ENCODE measurements around the gene LCORL. TPM values are rescaled to one million over a fixed set of nuclear protein-coding genes. Genes with fewer than 3 reads are reported as not detected.
"Not testable (repeated sequence)": the region's sequence is repeated elsewhere in the genome, so short reads cannot be mapped to it uniquely, and the experiment has no call there.

LCORL gene
- total RNA-seq, 1 donor from 2014 or later: 21.3 TPM

GRCh38 chr4:18014269-18014668 lies 7.3 kb downstream of the LCORL start:
- DNase-seq (ENCODE audit: low spot score in 2 of 2, unreplicated experiment in 2 of 2): no peak
- Mint-ChIP-seq H3K27ac (peak overlapping the region; percentile 44), H3K4me1 (peaks cover 36% of the 10 kb centered on the region), H3K27me3 (ENCODE audit: low read depth) (no peaks in the 10 kb centered on the region), H3K36me3 (no peaks in the 10 kb centered on the region), H3K9me3 (no peaks in the 10 kb centered on the region), H3K4me3 (no peak overlapping the region)
- TF ChIP-seq CTCF (IDR thresholded peaks at IDR 0.05; ENCODE audit: unreplicated experiment): no peak

- H3K9me3 Mint-ChIP-seq: no peaks in the 10 kb centered on the region
- H3K27ac Mint-ChIP-seq: no peak overlapping the region
- no peaks in the 10 kb centered on the region for H3K36me3 Mint-ChIP-seq
- TF ChIP-seq CTCF (IDR thresholded peaks at IDR 0.05; ENCODE audit: unreplicated experiment): no peak
- no peaks in the 10 kb centered on the region for H3K27me3 Mint-ChIP-seq (ENCODE audit: low read depth)
- H3K4me3 Mint-ChIP-seq: no peak overlapping the region
- DNase-seq (ENCODE audit: low spot score in 2 of 2, unreplicated experiment in 2 of 2): no peak
- H3K4me1 Mint-ChIP-seq: peaks cover 36% of the 10 kb centered on the region
Measured at GRCh38 chr4:18012807-18013462, 8.6 kb downstream of the LCORL start.

GRCh38 chr4:18012134-18012806 lies 9.3 kb downstream of the LCORL start:
- H3K4me1 Mint-ChIP-seq: peaks cover 36% of the 10 kb centered on the region
- H3K27me3 Mint-ChIP-seq (ENCODE audit: low read depth): no peaks in the 10 kb centered on the region
- H3K4me3 Mint-ChIP-seq: no peak overlapping the region
- no peaks in the 10 kb centered on the region for H3K9me3 Mint-ChIP-seq
- H3K36me3 Mint-ChIP-seq: no peaks in the 10 kb centered on the region
- no peak for DNase-seq (ENCODE audit: low spot score in 2 of 2, unreplicated experiment in 2 of 2)
- no peak for TF ChIP-seq CTCF (IDR thresholded peaks at IDR 0.05; ENCODE audit: unreplicated experiment)
- H3K27ac Mint-ChIP-seq: peak overlapping the region; percentile 33

GRCh38 chr4:18007625-18008024 lies 13.9 kb downstream of the LCORL start:
- H3K4me1 Mint-ChIP-seq: peaks cover 19% of the 10 kb centered on the region
- no peak overlapping the region for H3K4me3 Mint-ChIP-seq
- H3K27ac Mint-ChIP-seq: no peak overlapping the region
- TF ChIP-seq CTCF (IDR thresholded peaks at IDR 0.05; ENCODE audit: unreplicated experiment): no peak
- H3K9me3 Mint-ChIP-seq: peaks cover 19% of the 10 kb centered on the region
- DNase-seq (ENCODE audit: low spot score in 2 of 2, unreplicated experiment in 2 of 2): no peak
- H3K27me3 Mint-ChIP-seq (ENCODE audit: low read depth): no peaks in the 10 kb centered on the region
- H3K36me3 Mint-ChIP-seq: peaks cover 25% of the 10 kb centered on the region

- not testable (repeated sequence) for H3K27ac Mint-ChIP-seq; H3K4me3 Mint-ChIP-seq; DNase-seq (ENCODE audit: low spot score in 2 of 2, unreplicated experiment in 2 of 2); H3K27me3 Mint-ChIP-seq (ENCODE audit: low read depth); H3K4me1 Mint-ChIP-seq
- peaks cover 19% of the 10 kb centered on the region for H3K9me3 Mint-ChIP-seq
- H3K36me3 Mint-ChIP-seq: peaks cover 25% of the 10 kb centered on the region
Measured at GRCh38 chr4:18006432-18006831, 15.1 kb downstream of the LCORL start.

- H3K9me3 Mint-ChIP-seq: no peaks in the 10 kb centered on the region
- H3K27me3 Mint-ChIP-seq (ENCODE audit: low read depth): no peaks in the 10 kb centered on the region
Measured at GRCh38 chr4:17997129-17997528, 24.4 kb downstream of the LCORL start.

More at GRCh38 chr4:17997129-17997528, 24.4 kb downstream of the LCORL start:
- no peak for DNase-seq (ENCODE audit: low spot score in 2 of 2, unreplicated experiment in 2 of 2)
- Mint-ChIP-seq H3K27ac (no peak overlapping the region), H3K4me3 (no peak overlapping the region), H3K36me3 (peaks cover 3% of the 10 kb centered on the region), H3K4me1 (no peaks in the 10 kb centered on the region)
- no peak for TF ChIP-seq CTCF (IDR thresholded peaks at IDR 0.05; ENCODE audit: unreplicated experiment)
